Gastrocnemius medialis (tissue), 4 donors: Measurements from ENCODE around the gene GRID1. TPM values are rescaled to one million over a fixed set of nuclear protein-coding genes. Genes with fewer than 3 reads are reported as not detected.

ENCODE experiments used
- ATAC-seq, 2 donors: fragments of 150-250 bp; one replicate each; pipeline ENCODE4 v1.9.1; 2016
- DNase-seq, 2 donors: peaks; one replicate each; pipeline ENCODE4 v3.0.0-alpha.2; 2019
- H3K27ac ChIP-seq, 4 donors: fragments of 200-600 bp; sonication (generic); 1 replicate in 1 of 4; 2 replicates in 3 of 4; pipeline ENCODE4 v1.5.1; 2016 to 2018; ENCODE audit warnings: mild to moderate bottlenecking in 2 of 4, moderate library complexity in 1 of 4
- H3K27me3 ChIP-seq, 3 donors: fragments of 200-600 bp; sonication (generic) in 2 of 3; 1 replicate in 1 of 3; 2 replicates in 2 of 3; pipeline versions ENCODE4 v1.5.1 to v1.6.0; 2016 to 2019; ENCODE audit warnings: mild to moderate bottlenecking in 1 of 3, moderate library complexity in 1 of 3
- H3K36me3 ChIP-seq, 2 donors: fragments of 200-600 bp; sonication (generic) in 1 of 2; one replicate each; pipeline ENCODE4 v1.5.1; 2017 to 2018
- H3K4me1 ChIP-seq, 2 donors: fragments of 200-600 bp; sonication (generic) in 1 of 2; one replicate each; pipeline ENCODE4 v1.5.1; 2016 to 2017; ENCODE audit warnings: mild to moderate bottlenecking in 2 of 2
- H3K4me3 ChIP-seq, 4 donors: fragments of 200-600 bp; sonication (generic) in 3 of 4; 1 replicate in 1 of 4; 2 replicates in 3 of 4; pipeline ENCODE4 v1.5.1; 2016 to 2019; ENCODE audit warnings: mild to moderate bottlenecking in 2 of 4
- H3K9me3 ChIP-seq, 3 donors: fragments of 200-600 bp; sonication (generic) in 2 of 3; 1 replicate in 1 of 3; 2 replicates in 2 of 3; pipeline ENCODE4 v1.5.1; 2016 to 2019
- POLR2A ChIP-seq, 2 donors: fragments of 450-650 bp; IDR thresholded peaks; one replicate each; pipeline ENCODE4 v1.6.1; 2017; ENCODE audit warnings: antibody characterized with exemption in 2 of 2, mild to moderate bottlenecking in 2 of 2, moderate library complexity in 2 of 2
- in situ Hi-C, 4 donors: fragments of 200-750 bp; cut with MboI; loops; one replicate each; pipeline versions ENCODE4 v1.15.0 to v1.8.0; 2017; ENCODE audit warnings: low sequenced_read_pairs in 4 of 4
- intact Hi-C: fragments of 100-400 bp; cut with DNase I; formaldehyde crosslinking; loops from one replicate; pipeline ENCODE4 v1.15.1; 2023; ENCODE audit warnings: low total_unique reads
- total RNA-seq, 4 donors: library from RNA; depleted of rRNA; stranded (reverse); fragments of >200 nt; gene quantifications; one replicate each; pipeline versions ENCODE4 v1.1.0 to v1.2.3, GENCODE V29; 2016
- TF ChIP-seq, protein P1 (sequence below), 5 experiments: fragments of 450-650 bp in 3 of 5; fragments of 200-600 bp in 2 of 5; sonication (generic) in 2 of 5; IDR thresholded peaks in 4 of 5; conservative IDR thresholded peaks in 1 of 5; 1 replicate in 4 of 5; 2 replicates in 1 of 5; pipeline ENCODE4 v1.5.1; 2016 to 2019; ENCODE audit warnings: antibody characterized with exemption in 5 of 5, mild to moderate bottlenecking in 3 of 5, moderate library complexity in 3 of 5

GRID1 gene
- total RNA-seq, 4 donors from 2014 or later: 0.17 to 1.4 (median 0.79) TPM

DNA sequence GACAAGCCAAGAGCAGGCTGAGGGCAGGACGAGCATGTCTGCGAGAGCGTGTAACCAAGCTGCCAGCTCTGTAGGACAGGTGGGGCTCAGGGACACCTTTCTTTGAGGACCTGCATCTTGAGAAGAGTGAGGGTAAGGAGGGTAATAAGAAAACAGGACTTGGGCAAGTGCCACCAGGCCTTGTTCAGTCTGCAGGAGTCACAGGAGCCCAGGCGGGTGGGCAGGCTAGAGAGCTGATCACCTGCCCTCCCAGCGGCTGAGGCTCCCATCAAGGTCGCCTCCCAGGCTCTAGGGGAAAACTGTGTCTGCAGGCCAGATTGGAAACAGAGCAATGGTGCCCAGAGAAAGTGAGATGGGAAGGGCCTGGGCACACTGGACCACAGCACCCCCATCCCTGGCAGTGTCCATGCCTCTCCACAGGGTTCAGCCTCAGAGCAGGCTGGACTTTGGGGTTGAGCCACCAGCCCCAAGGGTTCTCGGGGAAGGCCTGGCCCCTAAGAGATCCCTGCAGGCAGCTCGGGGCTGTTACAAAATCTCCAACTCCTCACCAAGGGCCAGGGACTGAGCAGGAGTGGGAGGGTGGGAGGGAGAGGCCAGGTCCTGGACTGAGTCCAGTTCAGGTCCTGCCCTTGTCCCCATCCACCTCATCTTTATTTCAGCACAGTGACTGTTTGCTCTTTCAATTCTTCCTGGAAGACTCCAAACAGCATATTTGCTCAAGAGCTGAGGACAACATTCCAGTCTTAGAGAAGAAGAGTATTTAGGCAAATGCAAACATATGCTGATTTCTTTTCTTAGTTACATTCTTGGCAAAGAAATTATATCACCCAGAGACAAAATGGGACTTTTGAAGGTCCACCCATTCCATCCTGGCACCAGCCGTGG is 161.9 kb downstream of the GRID1 start:
- DNase-seq (no peak), ATAC-seq (no peak)
- no peaks in the 10 kb centered on the region for H3K36me3 ChIP-seq
- no peaks in the 10 kb centered on the region for H3K4me1 ChIP-seq
- H3K27ac ChIP-seq: no peak overlapping the region
- intact Hi-C loops (no loop called here), in situ Hi-C loops (no loop called here)
- no peaks in the 10 kb centered on the region for H3K9me3 ChIP-seq
- H3K27me3 ChIP-seq: no peaks in the 10 kb centered on the region
- TF ChIP-seq, protein P1, sequence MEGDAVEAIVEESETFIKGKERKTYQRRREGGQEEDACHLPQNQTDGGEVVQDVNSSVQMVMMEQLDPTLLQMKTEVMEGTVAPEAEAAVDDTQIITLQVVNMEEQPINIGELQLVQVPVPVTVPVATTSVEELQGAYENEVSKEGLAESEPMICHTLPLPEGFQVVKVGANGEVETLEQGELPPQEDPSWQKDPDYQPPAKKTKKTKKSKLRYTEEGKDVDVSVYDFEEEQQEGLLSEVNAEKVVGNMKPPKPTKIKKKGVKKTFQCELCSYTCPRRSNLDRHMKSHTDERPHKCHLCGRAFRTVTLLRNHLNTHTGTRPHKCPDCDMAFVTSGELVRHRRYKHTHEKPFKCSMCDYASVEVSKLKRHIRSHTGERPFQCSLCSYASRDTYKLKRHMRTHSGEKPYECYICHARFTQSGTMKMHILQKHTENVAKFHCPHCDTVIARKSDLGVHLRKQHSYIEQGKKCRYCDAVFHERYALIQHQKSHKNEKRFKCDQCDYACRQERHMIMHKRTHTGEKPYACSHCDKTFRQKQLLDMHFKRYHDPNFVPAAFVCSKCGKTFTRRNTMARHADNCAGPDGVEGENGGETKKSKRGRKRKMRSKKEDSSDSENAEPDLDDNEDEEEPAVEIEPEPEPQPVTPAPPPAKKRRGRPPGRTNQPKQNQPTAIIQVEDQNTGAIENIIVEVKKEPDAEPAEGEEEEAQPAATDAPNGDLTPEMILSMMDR (IDR thresholded peaks at IDR 0.05 in 4 of 5, conservative IDR thresholded peaks at IDR 0.05 in 1 of 5): no peak
- no peak for TF ChIP-seq POLR2A (IDR thresholded peaks at IDR 0.05)
- H3K4me3 ChIP-seq: no peak overlapping the region

DNA sequence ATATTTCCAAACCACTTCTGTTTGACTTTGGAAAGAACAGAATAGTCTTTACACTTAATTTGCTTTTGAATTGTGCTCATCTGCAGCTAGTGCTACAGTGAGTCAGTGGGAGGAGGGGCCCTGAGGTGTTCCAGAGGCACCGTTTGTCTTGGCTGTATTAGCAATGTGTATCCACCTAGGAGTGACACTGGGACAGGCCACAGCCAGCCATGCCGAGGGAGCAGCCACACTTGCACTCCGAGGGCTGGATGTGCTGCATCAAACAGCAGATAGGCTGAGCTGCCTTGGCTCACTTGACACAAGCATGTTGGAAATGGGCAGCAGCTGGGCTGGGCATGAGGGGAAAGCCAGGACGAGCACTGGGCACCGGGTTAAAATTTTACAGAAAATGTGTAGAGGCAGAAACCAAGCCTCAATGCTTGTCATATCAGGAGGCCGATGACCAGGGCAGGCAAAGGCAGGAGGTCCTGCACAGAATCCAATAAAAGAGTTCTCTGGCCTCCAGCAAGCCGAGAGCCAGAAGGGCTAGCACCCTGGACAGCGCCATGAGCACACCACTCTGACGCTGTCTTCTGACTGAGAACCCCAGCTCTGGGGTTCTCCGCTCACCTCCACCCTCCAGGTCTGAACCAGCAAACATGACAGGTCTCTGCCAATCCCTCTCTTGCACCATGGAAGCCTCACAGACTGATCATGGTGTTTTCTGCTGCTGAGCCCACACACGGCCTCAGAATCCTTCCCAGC is 163.3 kb downstream of the GRID1 start:
- H3K27me3 ChIP-seq: no peaks in the 10 kb centered on the region
- DNase-seq (no peak), ATAC-seq (no peak)
- TF ChIP-seq, protein P1 (IDR thresholded peaks at IDR 0.05 in 4 of 5, conservative IDR thresholded peaks at IDR 0.05 in 1 of 5): no peak
- TF ChIP-seq POLR2A (IDR thresholded peaks at IDR 0.05): no peak
- in situ Hi-C loops (no loop called here), intact Hi-C loops (no loop called here)
- H3K9me3 ChIP-seq: no peaks in the 10 kb centered on the region
- H3K4me1 ChIP-seq: no peaks in the 10 kb centered on the region
- H3K27ac ChIP-seq: no peak overlapping the region
- H3K36me3 ChIP-seq: no peaks in the 10 kb centered on the region
- no peak overlapping the region for H3K4me3 ChIP-seq

DNA sequence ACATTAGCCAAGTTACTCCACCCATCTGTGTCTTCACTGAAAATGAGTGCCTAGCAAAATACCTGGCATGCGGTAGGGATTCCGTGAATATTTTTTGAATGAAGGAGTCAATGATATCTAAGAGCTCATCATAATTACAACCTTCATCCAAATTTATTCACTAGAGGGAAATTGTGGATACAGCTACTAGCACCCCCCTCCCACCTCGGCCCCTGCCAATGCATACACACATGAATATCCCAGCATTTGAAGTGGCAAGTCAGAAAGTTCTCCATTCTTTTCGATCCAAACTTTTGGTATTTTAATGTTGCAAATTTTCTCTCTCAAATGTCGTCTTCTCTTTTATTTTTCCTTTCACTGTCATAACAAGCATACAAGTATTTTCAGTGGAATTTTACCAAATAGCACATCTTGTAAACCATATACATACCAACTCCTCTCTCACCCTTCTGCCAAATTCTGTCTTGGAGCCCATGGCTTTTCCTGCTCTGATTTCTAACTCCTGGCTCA is 164.3 kb downstream of the GRID1 start:
- Histone ChIP-seq H3K27ac (no peak overlapping the region), H3K4me1 (no peaks in the 10 kb centered on the region), H3K27me3 (no peaks in the 10 kb centered on the region), H3K36me3 (no peaks in the 10 kb centered on the region), H3K9me3 (no peaks in the 10 kb centered on the region), H3K4me3 (no peak overlapping the region)
- no peak for TF ChIP-seq POLR2A (IDR thresholded peaks at IDR 0.05)
- TF ChIP-seq, protein P1 (IDR thresholded peaks at IDR 0.05 in 4 of 5, conservative IDR thresholded peaks at IDR 0.05 in 1 of 5): no peak
- DNase-seq: no peak
- in situ Hi-C loops: no loop called here
- ATAC-seq: no peak
- intact Hi-C loops: no loop called here

- in situ Hi-C loops: no loop called here
- ATAC-seq: no peak
- no peaks in the 10 kb centered on the region for H3K27me3 ChIP-seq
- TF ChIP-seq, protein P1 (IDR thresholded peaks at IDR 0.05 in 4 of 5, conservative IDR thresholded peaks at IDR 0.05 in 1 of 5): no peak
- no peak for TF ChIP-seq POLR2A (IDR thresholded peaks at IDR 0.05)
- no peaks in the 10 kb centered on the region for H3K9me3 ChIP-seq
- no peaks in the 10 kb centered on the region for H3K4me1 ChIP-seq
- no peak overlapping the region for H3K27ac ChIP-seq
- intact Hi-C loops: no loop called here
- no peak for DNase-seq
- H3K36me3 ChIP-seq: no peaks in the 10 kb centered on the region
- H3K4me3 ChIP-seq: no peak overlapping the region
Observed at GRCh38 chr10:86200867-86201266, 165.7 kb downstream of the GRID1 start.
